ENCODE data around the gene METTL2A.
A peak's percentile ranks its signal among the peaks of the same experiment; 100 is the strongest.
"Not testable (repeated sequence)": the region's sequence is repeated elsewhere in the genome, so short reads cannot be mapped to it uniquely, and the experiment has no call there.

METTL2A gene

GRCh38 chr17:62473030-62473982 is 49.6 kb downstream of the METTL2A start:
- not testable (repeated sequence) for DNase-seq (ENCODE audit: low read depth)

- not testable (repeated sequence) for DNase-seq (ENCODE audit: low read depth)
These were observed 53.4 kb downstream of the METTL2A start for GRCh38 chr17:62477111-62477510.

- DNase-seq (ENCODE audit: low read depth), result not testable (repeated sequence)
These were observed 54.2 kb downstream of the METTL2A start for GRCh38 chr17:62477718-62478408.

- DNase-seq (ENCODE audit: low read depth), result peak; percentile 69
These were observed 54.8 kb downstream of the METTL2A start, which contains the start of gene TLK2 for GRCh38 chr17:62478424-62478879. TLK2 (plus strand) TSS chr17:62478825; CDS start chr17:62481126, 2,301 bp downstream.

- not testable (repeated sequence) for DNase-seq (ENCODE audit: low read depth)
These were observed 55.4 kb downstream of the METTL2A start for GRCh38 chr17:62478880-62479638.

GRCh38 chr17:62479639-62480258 is 56.1 kb downstream of the METTL2A start:
- not testable (repeated sequence) for DNase-seq (ENCODE audit: low read depth)

- DNase-seq (ENCODE audit: low read depth), result not testable (repeated sequence)
These were observed 58.9 kb downstream of the METTL2A start for GRCh38 chr17:62482553-62482952.

- DNase-seq (ENCODE audit: low read depth), result not testable (repeated sequence)
These were observed 67.3 kb downstream of the METTL2A start for GRCh38 chr17:62490990-62491389.

- not testable (repeated sequence) for DNase-seq (ENCODE audit: low read depth)
These were observed 69.5 kb downstream of the METTL2A start for GRCh38 chr17:62493049-62493655.

- not testable (repeated sequence) for DNase-seq (ENCODE audit: low read depth)
These were observed 70.4 kb downstream of the METTL2A start for GRCh38 chr17:62494073-62494472.

GRCh38 chr17:62496344-62496743 is 72.6 kb downstream of the METTL2A start:
- DNase-seq (ENCODE audit: low read depth), result not testable (repeated sequence)

- not testable (repeated sequence) for DNase-seq (ENCODE audit: low read depth)
These were observed 75.1 kb downstream of the METTL2A start for GRCh38 chr17:62498796-62499195.

Measured in fibroblast of the conjunctiva (primary cell).